DMS53 treated with DMSO at 0.1 percent for 48 hours (cell line): ENCODE measurements around the gene PRKG1.
"Not testable (repeated sequence)": the region's sequence is repeated elsewhere in the genome, so short reads cannot be mapped to it uniquely, and the experiment has no call there.

Experiments used
- DNase-seq: peaks from one replicate; lab custom pipeline; 2025; ENCODE audit not compliant: unreplicated experiment; lab: John Stamatoyannopoulos, UW

Gene PRKG1

GRCh38 chr10:51574248-51575048 is 500.2 kb downstream of the PRKG1 start:
- no peak for DNase-seq

DNA sequence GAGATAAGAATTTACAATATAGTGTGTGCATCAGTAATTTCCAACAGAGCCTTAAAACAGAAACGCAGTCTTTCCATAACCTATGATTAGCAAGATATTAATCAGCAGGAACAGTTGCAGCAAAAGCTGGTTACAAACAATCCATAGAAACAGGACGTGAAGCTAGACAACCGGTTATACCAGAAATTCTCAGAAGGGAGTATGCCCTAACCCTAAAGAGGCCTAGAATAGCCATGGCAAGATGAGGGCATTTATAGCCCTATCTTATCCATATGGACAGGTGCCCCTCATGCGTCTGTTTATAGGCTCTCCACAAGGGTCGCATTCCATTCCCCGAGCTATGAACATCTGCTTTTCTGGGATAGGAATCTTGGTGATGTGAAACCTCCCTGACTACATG is 506.9 kb downstream of the PRKG1 start:
- not testable (repeated sequence) for DNase-seq

DNA sequence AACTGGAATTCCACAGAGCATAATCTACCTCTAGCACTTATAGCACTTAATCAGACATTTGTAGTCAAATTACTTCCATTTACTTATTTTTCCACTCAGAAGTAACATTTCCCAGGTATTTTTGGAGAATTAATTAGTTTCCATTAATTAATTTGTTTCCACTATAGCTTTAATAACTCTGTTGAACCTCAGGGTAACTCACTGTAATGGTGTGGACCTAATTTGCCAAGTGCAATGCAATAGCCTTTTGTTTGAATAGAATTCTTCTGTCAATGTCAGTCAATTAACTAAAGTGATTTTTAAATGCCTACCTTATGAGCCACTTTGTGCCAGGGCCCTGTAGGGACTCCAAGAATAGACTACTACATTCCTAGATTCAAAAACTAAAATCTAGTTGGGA is 509.7 kb downstream of the PRKG1 start:
- no peak for DNase-seq

GRCh38 chr10:51585742-51586141 is 511.5 kb downstream of the PRKG1 start:
- no peak for DNase-seq

GRCh38 chr10:51588984-51589383 is 514.7 kb downstream of the PRKG1 start:
- DNase-seq: no peak

- no peak for DNase-seq
These were observed 516.5 kb downstream of the PRKG1 start for GRCh38 chr10:51590818-51591217.

DNA sequence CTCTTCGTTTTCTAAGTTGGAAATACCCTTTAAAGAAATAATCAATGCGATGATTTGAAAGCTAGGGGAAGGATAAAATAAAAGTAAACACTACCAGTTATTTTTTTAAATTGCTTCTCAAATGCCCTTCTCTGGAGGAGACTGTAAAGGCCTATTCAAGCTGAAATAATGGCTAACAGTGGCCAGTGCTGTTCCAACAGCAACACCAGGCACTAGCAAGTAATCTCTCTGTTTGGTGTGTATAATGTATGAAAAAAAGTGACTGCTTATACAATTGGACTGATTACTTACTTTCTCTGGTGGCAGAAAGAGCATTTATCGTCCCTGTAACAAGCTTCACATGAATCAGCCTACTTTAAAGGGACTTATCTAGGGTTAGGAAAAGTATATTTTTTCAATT is 522.4 kb downstream of the PRKG1 start:
- no peak for DNase-seq

DNA sequence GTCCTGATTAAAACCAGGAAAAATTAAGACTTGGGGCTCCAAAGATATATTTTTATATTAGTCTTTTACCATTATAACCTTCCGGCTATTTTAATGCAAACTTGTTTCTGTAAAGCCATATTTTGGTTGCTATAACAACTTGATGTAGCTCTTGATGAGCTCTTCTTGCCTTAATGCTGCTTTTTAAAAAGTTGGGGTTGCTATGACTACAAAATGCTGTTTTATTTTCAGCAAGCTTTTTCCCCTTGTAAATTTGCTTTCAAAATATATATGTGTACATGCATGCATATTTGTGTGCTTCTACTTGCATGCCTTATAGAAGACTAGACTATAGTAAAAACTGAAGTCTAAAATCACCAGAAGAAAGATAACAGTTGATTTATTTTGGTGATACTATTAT is 525.4 kb downstream of the PRKG1 start:
- DNase-seq: no peak

DNA sequence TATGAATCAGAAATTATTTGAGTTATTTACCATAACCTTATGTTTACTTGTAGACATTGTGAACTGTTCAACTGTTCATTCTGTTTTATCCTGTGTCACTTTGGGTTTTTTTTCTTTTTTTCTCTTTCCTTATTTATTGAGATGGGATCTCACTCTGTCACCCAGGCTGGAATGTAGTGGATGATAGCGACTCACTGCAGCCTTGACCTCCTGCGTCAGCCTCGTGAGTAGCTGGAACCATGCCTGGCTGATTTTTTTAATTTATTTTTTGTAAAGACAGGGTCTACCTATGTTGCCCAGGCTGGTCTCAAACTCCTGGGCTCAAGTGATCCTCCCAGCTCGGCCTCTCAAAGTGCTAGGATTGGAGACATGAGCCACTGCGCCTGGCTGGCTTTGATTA is 528.0 kb downstream of the PRKG1 start:
- no peak for DNase-seq

DNA sequence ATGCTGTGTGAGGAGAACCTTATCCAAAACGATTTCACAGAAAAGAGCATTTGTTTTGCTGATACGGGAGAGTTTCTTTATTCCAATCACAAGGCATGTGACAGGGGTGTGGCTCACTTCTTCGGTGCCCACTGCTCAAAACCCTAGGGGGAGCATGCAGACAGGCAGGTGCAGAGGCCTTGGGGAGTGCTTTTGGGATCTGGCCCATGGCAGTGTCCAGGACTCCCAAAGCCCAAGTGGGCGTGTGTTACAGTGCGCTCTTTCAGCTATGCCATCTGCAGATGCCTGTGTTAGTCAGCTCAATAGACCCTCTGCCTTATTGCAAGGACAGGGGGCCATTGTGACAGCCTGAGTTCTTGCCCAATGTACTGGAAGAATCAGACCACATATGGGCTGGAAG is 530.3 kb downstream of the PRKG1 start:
- DNase-seq: no peak

GRCh38 chr10:51606825-51607462 is 532.7 kb downstream of the PRKG1 start:
- DNase-seq: no peak

GRCh38 chr10:51607463-51607835 is 533.2 kb downstream of the PRKG1 start:
- DNase-seq: no peak

DNA sequence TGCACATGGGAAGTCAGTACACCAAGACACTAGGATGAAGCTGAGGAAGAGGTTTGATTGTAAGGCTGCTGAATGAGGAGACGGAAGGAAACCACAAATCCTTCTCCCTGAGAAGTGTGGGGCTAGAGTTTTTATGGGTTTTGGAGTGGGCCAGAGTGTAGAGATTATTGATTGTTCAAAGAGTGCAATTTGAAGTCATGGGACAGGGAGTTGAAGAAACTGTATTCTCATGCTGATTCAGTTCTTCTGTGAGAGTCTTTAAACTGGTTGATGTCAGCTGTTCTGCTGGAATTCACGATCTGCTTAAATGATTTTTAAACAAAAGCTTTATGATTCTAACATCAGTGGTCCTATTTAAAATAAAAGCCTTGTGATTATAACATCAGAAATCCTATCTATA is 533.9 kb downstream of the PRKG1 start:
- DNase-seq: no peak

DNA sequence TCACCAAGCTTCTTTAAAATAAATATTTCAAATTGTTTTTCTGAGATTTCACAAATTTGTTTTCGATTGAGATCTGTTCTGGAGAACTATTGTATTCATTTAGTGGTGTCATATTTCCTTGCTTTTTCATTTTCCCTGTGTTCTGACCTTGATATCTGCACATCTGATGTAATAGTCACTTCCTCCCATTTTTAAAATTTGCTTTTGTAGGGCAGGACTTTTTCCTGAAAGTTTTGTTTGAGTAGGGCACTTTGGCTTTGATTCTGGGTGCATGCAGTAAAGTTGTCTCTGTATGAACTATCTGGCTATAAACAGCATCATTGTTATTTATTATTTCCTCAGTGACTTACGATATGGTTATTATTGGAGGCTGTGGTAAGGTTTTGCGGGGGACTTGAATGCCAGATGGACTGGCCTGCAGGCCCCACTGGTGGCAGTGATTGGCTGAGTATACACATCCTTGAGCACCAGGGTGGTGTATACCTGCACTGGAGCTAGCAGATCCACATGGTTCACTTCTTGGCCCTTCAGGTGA is 541.5 kb downstream of the PRKG1 start:
- no peak for DNase-seq

DNA sequence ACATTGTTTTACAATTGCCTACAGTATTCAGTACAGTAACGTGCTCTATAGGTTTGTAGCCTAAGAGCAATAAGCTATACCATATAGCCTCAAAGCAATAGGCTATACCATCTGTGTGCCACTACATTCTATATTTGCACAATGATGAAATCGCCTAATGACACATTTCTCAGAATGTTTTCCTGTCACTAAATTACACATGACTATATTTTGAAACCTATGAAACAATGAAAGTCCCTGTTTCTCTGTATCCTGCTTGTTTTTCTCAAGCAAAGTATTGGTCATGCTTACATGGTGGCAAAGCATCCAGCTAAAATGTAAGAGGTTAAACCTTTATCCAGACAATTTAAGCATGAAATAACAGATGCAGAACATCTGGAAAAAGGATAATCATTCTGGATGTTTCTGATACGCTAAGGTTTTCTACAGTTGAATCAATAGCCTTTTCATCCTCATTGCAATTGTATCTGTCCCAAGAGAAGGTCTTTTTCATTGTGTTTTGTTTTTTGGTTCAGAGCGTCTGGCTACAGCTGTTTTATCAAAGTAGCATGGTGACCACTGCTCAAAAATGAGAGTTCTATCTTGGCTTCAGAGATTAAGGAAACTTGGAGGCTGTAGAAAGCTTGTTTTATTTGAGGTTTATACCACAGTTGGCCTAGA is 543.4 kb downstream of the PRKG1 start:
- DNase-seq: no peak

GRCh38 chr10:51619365-51619764 is 545.1 kb downstream of the PRKG1 start:
- DNase-seq: no peak

- DNase-seq: no peak
These were observed 545.8 kb downstream of the PRKG1 start for GRCh38 chr10:51620131-51620530.

GRCh38 chr10:51624013-51624412 is 549.7 kb downstream of the PRKG1 start:
- no peak for DNase-seq

- DNase-seq: no peak
These were observed 555.8 kb downstream of the PRKG1 start for GRCh38 chr10:51629934-51630639.

DNA sequence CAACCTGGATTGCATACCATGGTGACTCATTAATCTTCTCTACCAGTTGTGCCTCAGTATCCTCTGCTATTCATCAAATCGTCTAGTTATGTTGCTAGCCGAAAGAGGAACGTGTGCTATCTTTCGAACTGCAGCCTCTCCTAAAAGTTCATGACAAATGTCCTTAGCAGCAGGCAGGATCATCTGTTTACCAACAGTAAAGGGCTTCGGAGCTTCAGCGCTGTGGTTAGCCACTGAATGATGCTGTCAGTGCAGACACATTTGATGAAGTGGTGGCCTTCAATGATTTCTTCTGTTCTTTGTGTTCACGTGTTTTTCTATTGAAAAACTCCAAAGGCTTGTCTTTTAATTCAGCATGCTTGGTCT is 556.3 kb downstream of the PRKG1 start:
- no peak for DNase-seq

- no peak for DNase-seq
These were observed 561.1 kb downstream of the PRKG1 start for GRCh38 chr10:51635436-51635835.
